PC-3 (cell line): ENCODE data around the gene TRAPPC4. TPM values are rescaled to one million over a fixed set of nuclear protein-coding genes. Genes with fewer than 3 reads are reported as not detected.
"Not testable (repeated sequence)": the region's sequence is repeated elsewhere in the genome, so short reads cannot be mapped to it uniquely, and the experiment has no call there.

ENCODE experiments used
- ATAC-seq: fragments of 200-7000 bp; cut with Tn5 transposase; 2 replicates; pipeline ENCODE4 v1.9.1; 2020; ENCODE audit warnings: mild to moderate bottlenecking, moderate library complexity
- BruUV-seq: library from RNA; stranded (reverse); fragments of 400-500 nt; replicated peaks from 2 replicates; lab custom pipeline; 2021; lab: Mats Ljungman, UMichigan
- CTCF ChIA-PET: fragments of 300-600 bp; sonication (Branson Sonifier 250); formaldehyde crosslinking; loops from one replicate; lab custom pipeline; 2022; ENCODE audit warnings: antibody characterized with exemption; lab: Charles Lee
- POLR2A ChIA-PET: fragments of 300-600 bp; sonication (Branson Sonifier 250); formaldehyde crosslinking; loops from one replicate; lab custom pipeline; 2022; ENCODE audit warnings: antibody characterized with exemption; ENCODE audit not compliant: unreplicated experiment; lab: Charles Lee
- DNase-seq: peaks from one replicate; pipeline ENCODE4 v3.0.0-alpha.2; 2015
- H2AFZ ChIP-seq: fragments of 300-600 bp; sonication (generic); 2 replicates; pipeline ENCODE4 v1.6.0; 2016; ENCODE audit warnings: antibody characterized with exemption, low read length
- H3F3A ChIP-seq: fragments of 300-600 bp; sonication (generic); one replicate; pipeline ENCODE4 v1.6.0; 2017; ENCODE audit warnings: antibody characterized with exemption, low read length, control low read depth, mild to moderate bottlenecking; ENCODE audit not compliant: unreplicated experiment
- H3K27ac ChIP-seq: fragments of 300-600 bp; sonication (generic); 2 replicates; pipeline ENCODE4 v1.5.1; 2016; ENCODE audit warnings: mild to moderate bottlenecking, low read length
- H3K27me3 ChIP-seq: fragments of 300-600 bp; sonication (generic); 2 replicates; pipeline ENCODE4 v1.6.1; 2016; ENCODE audit warnings: low read length, mixed read lengths
- H3K36me3 ChIP-seq: fragments of 300-600 bp; sonication (generic); 2 replicates; pipeline ENCODE4 v1.6.1; 2016; ENCODE audit warnings: low read depth, mixed run types, low read length, mixed read lengths
- H3K4me1 ChIP-seq: fragments of 300-600 bp; sonication (generic); 2 replicates; pipeline ENCODE4 v1.5.1; 2016; ENCODE audit warnings: low read length; ENCODE audit not compliant: insufficient read depth
- H3K4me2 ChIP-seq: fragments of 300-600 bp; sonication (generic); 2 replicates; pipeline ENCODE4 v1.6.0; 2016; ENCODE audit warnings: low read length
- H3K4me3 ChIP-seq: fragments of 300-600 bp; sonication (generic); 2 replicates; pipeline ENCODE4 v1.5.1; 2016; ENCODE audit warnings: mild to moderate bottlenecking, low read length, mixed read lengths
- H3K79me2 ChIP-seq: fragments of 300-600 bp; sonication (generic); 2 replicates; pipeline ENCODE4 v1.6.1; 2017; ENCODE audit warnings: low read length, mixed read lengths
- H3K9ac ChIP-seq: fragments of 300-600 bp; sonication (generic); 2 replicates; pipeline ENCODE4 v1.6.0; 2016; ENCODE audit warnings: mild to moderate bottlenecking, low read length
- H3K9me2 ChIP-seq: fragments of 300-600 bp; sonication (generic); replicated peaks from 2 replicates; pipeline ENCODE4 v1.6.1; 2016; ENCODE audit warnings: mixed run types, low read length, mixed read lengths
- H3K9me3 ChIP-seq: fragments of 300-600 bp; sonication (generic); 2 replicates; pipeline ENCODE4 v1.6.1; 2016; ENCODE audit warnings: low read length, mixed read lengths
- H4K20me1 ChIP-seq: fragments of 300-600 bp; sonication (generic); 2 replicates; pipeline ENCODE4 v1.6.1; 2016; ENCODE audit warnings: low read length, mixed read lengths
- EZH2 ChIP-seq: fragments of 300-600 bp; sonication (generic); IDR thresholded peaks from one replicate; pipeline ENCODE4 v1.6.1; 2017; ENCODE audit warnings: antibody characterized with exemption, mild to moderate bottlenecking, low read length; ENCODE audit not compliant: unreplicated experiment
- EZH2phosphoT487 ChIP-seq: fragments of 300-600 bp; sonication (generic); IDR thresholded peaks from 2 replicates; pipeline ENCODE4 v1.6.1; 2018; ENCODE audit warnings: mild to moderate bottlenecking, antibody characterized with exemption, low read length, borderline replicate concordance
- intact Hi-C: fragments of 100-400 bp; cut with micrococcal nuclease; formaldehyde crosslinking; loops from 2 replicates; pipeline ENCODE4 v1.9.0; 2023
- total RNA-seq: library from RNA; depleted of rRNA; stranded (reverse); fragments of >200 nt; gene quantifications from 2 replicates; pipeline ENCODE4 v1.2.3, GENCODE V29; 2014
- TF ChIP-seq, protein P1 (sequence below): fragments of 300-600 bp; sonication (generic); conservative IDR thresholded peaks from 2 replicates; pipeline ENCODE4 v1.5.1; 2017; ENCODE audit warnings: antibody characterized with exemption, low read depth, mild to moderate bottlenecking, low read length

TRAPPC4 gene
- total RNA-seq, 1 experiment from 2014 or later = 129 TPM

DNA sequence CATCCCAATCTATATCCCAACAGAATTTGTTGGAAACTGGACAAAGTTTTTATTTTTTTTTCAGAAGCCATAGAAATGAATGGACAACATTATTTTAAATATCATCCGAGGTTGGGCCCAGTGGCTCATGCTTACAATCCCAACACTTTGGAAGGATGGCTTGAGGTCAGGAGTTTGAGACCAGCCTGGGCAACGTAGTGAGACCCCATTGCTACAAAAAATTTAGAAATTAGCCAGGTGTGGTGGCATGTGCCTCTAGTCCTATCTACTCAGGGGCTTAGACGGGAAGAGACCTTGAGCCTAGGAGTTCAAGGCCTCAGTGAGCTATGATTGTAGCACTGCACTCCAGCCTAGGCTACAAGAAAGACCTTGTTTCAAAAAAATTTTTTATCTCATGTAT is 16.2 kb downstream of the TRAPPC4 start:
- BruUV-seq = no TSS peak
- Histone ChIP-seq H3F3A (no peaks in the 10 kb centered on the region), H3K27me3 (no peaks in the 10 kb centered on the region), H3K9me2 (no peaks in the 10 kb centered on the region), H3K9ac (no peak overlapping the region), H3K27ac (no peak overlapping the region), H4K20me1 (no peaks in the 10 kb centered on the region), H3K4me1 (peaks cover 2% of the 10 kb centered on the region), H3K4me2 (no peak overlapping the region), H2AFZ (no peak overlapping the region), H3K4me3 (no peak overlapping the region), H3K9me3 (no peaks in the 10 kb centered on the region), H3K36me3 (no peaks in the 10 kb centered on the region), H3K79me2 (peaks cover 8% of the 10 kb centered on the region)
- TF ChIP-seq, protein P1, sequence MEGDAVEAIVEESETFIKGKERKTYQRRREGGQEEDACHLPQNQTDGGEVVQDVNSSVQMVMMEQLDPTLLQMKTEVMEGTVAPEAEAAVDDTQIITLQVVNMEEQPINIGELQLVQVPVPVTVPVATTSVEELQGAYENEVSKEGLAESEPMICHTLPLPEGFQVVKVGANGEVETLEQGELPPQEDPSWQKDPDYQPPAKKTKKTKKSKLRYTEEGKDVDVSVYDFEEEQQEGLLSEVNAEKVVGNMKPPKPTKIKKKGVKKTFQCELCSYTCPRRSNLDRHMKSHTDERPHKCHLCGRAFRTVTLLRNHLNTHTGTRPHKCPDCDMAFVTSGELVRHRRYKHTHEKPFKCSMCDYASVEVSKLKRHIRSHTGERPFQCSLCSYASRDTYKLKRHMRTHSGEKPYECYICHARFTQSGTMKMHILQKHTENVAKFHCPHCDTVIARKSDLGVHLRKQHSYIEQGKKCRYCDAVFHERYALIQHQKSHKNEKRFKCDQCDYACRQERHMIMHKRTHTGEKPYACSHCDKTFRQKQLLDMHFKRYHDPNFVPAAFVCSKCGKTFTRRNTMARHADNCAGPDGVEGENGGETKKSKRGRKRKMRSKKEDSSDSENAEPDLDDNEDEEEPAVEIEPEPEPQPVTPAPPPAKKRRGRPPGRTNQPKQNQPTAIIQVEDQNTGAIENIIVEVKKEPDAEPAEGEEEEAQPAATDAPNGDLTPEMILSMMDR = no peak
- TF ChIP-seq EZH2 (no peak), EZH2phosphoT487 (no peak)
- intact Hi-C loops = no loop called here
- DNase-seq (no peak), ATAC-seq (no peak)
- POLR2A ChIA-PET = no interaction called here
- CTCF ChIA-PET = no interaction called here

GRCh38 chr11:119038884-119039283 is 20.3 kb downstream of the TRAPPC4 start:
- Histone ChIP-seq H3K4me2 (no peak overlapping the region), H3K27ac (no peak overlapping the region), H3K4me1 (no peaks in the 10 kb centered on the region), H3K79me2 (no peaks in the 10 kb centered on the region), H3K36me3 (no peaks in the 10 kb centered on the region), H3K4me3 (no peak overlapping the region), H3K9me2 (no peaks in the 10 kb centered on the region), H3K9ac (no peak overlapping the region), H2AFZ (no peak overlapping the region), H3F3A (no peaks in the 10 kb centered on the region), H3K27me3 (no peaks in the 10 kb centered on the region), H3K9me3 (no peaks in the 10 kb centered on the region), H4K20me1 (no peaks in the 10 kb centered on the region)
- CTCF ChIA-PET = no interaction called here
- intact Hi-C loops = no loop called here
- ATAC-seq (no peak), DNase-seq (no peak)
- no TSS peak for BruUV-seq
- TF ChIP-seq EZH2 (no peak), EZH2phosphoT487 (no peak)
- TF ChIP-seq, protein P1 = no peak
- POLR2A ChIA-PET = interaction anchor here (0.6 kb wide), 1 partner anchor 22 kb away, joined by 3 read pairs; no protein-coding TSS in a partner anchor

DNA sequence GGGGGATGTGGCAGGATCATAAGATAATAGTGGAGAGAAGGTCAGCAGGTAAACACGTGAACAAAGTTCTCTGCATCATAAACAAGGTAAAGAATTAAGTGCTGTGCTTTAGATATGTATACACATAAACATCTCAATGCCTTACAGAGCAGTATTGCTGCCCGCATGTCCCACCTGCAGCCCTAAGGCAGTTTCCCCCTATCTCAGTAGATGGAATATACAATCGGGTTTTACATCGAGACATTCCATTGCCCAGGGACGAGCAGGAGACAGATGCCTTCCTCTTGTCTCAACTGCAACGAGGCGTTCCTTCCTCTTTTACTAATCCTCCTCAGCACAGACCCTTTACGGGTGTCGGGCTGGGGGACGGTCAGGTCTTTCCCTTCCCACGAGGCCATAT is 20.9 kb downstream of the TRAPPC4 start:
- H3K9me2 ChIP-seq, H2AFZ ChIP-seq, H3F3A ChIP-seq, H3K36me3 ChIP-seq, H3K9ac ChIP-seq, intact Hi-C loops, POLR2A ChIA-PET, BruUV-seq, H4K20me1 ChIP-seq, H3K4me3 ChIP-seq, ATAC-seq, CTCF ChIA-PET, H3K79me2 ChIP-seq, H3K4me2 ChIP-seq, H3K27ac ChIP-seq, H3K4me1 ChIP-seq, H3K9me3 ChIP-seq, H3K27me3 ChIP-seq, DNase-seq: not testable (repeated sequence)
